Measurements from ENCODE around the gene NME4.

GRCh38 chr16:391885-392335 is 5.1 kb upstream of the NME4 start:
- TF ChIP-seq CTCF (conservative IDR thresholded peaks at IDR 0.05) = peak; percentile 87
- TF ChIP-seq EZH2 (IDR thresholded peaks at IDR 0.05; ENCODE audit: low read depth) = no peak

Data from PC-9 (cell line).